ENCODE results near the gene CXCL12. TPM values are rescaled to one million over a fixed set of nuclear protein-coding genes. Genes with fewer than 3 reads are reported as not detected.

The CXCL12 gene
- total RNA-seq, 1 experiment from 2014 or later, result 0.82 TPM

DNA sequence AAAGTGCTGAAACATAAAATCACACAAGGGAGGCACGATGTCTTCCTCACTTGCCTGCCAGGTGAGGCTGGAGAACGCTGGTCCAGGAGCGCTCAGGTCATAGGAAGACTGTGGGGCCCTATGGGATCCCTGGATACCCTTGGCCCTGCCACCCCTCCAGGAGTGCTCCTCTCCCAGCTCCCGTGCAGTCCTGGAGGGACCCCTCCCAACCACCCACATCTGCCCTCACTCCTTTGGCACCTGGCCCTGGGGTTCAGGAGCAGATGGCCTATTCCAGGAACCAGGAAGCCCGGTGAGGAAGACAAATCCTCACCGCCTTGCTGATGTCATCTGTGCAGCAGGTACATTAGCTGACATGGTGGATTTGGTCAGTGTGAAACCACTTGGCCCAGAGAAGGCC is 3.7 kb upstream of the CXCL12 start:
- Histone ChIP-seq H3K36me3 (ENCODE audit: control insufficient read depth, insufficient read depth, low read length) (no peaks in the 10 kb centered on the region), H3K27me3 (ENCODE audit: control insufficient read depth, insufficient read depth, low read length) (peaks cover 12% of the 10 kb centered on the region; the same call in 1 of the 2 replicates), H3K27ac (ENCODE audit: low read length) (no peak overlapping the region), H3K4me1 (ENCODE audit: control insufficient read depth, insufficient read depth, low read length) (no peaks in the 10 kb centered on the region), H3K9me3 (ENCODE audit: control insufficient read depth, insufficient read depth, low read depth, low read length) (no peaks in the 10 kb centered on the region), H3K4me3 (ENCODE audit: low read depth in 2 of 2, low read length in 2 of 2) (no peak overlapping the region)
- in situ Hi-C loops (cut with HindIII; ENCODE audit: low pct_unique_long_range_greater_than_20kb, low sequenced_read_pairs), result no loop called here
- DNase-seq (ENCODE audit: low read depth, low spot score) (no peak), ATAC-seq (no peak)
- TF ChIP-seq TCF7L2 (IDR thresholded peaks at IDR 0.05; ENCODE audit: low read depth, low read length), result no peak
- TF ChIP-seq SIN3A (IDR thresholded peaks at IDR 0.05; ENCODE audit: borderline replicate concordance, insufficient read depth, low read depth, low read length), result no peak
- TF ChIP-seq, protein P1, sequence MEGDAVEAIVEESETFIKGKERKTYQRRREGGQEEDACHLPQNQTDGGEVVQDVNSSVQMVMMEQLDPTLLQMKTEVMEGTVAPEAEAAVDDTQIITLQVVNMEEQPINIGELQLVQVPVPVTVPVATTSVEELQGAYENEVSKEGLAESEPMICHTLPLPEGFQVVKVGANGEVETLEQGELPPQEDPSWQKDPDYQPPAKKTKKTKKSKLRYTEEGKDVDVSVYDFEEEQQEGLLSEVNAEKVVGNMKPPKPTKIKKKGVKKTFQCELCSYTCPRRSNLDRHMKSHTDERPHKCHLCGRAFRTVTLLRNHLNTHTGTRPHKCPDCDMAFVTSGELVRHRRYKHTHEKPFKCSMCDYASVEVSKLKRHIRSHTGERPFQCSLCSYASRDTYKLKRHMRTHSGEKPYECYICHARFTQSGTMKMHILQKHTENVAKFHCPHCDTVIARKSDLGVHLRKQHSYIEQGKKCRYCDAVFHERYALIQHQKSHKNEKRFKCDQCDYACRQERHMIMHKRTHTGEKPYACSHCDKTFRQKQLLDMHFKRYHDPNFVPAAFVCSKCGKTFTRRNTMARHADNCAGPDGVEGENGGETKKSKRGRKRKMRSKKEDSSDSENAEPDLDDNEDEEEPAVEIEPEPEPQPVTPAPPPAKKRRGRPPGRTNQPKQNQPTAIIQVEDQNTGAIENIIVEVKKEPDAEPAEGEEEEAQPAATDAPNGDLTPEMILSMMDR (IDR thresholded peaks at IDR 0.05), result no peak
- intact Hi-C loops (cut with micrococcal nuclease; ENCODE audit: unreplicated experiment), result loop anchor here (5.0 to 10.0 kb wide), 2 partner anchors 74 to 469 kb away; no protein-coding TSS in a partner anchor
- no TSS peak for BruUV-seq (replicated peaks)
- CTCF ChIA-PET, result no interaction called here
- POLR2A ChIA-PET, result no interaction called here

DNA sequence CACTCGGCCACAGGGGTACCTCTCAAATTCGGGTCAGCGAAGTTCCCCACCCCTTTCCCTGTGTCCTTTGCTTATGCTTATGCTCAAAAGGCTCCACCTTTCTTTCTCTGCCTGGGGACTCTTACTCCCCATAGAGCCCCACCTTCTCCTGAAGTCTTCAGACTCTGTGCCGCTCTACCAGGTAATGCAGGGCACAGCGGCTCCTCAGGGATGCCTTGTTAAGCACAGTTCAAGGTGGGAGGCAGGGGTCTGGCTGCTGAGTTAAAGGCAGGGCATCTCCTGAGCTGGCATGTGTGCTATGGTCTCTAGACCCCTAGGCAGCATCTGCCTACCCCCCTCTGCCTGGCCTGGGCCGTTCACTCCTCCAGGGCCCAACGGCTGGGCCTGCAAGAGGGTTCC is 3.0 kb upstream of the CXCL12 start:
- H3K9me3 ChIP-seq (ENCODE audit: control insufficient read depth, insufficient read depth, low read depth, low read length), result no peaks in the 10 kb centered on the region
- BruUV-seq (replicated peaks), result no TSS peak
- ATAC-seq, result no peak
- DNase-seq (ENCODE audit: low read depth, low spot score), result no peak
- ChIA-PET CTCF (no interaction called here), POLR2A (interaction anchor here (0.6 kb wide), 1 partner anchor 588 kb away, joined by 11 read pairs; no protein-coding TSS in a partner anchor)
- no peak overlapping the region for H3K4me3 ChIP-seq (ENCODE audit: low read depth in 2 of 2, low read length in 2 of 2)
- no peak for TF ChIP-seq SIN3A (IDR thresholded peaks at IDR 0.05; ENCODE audit: borderline replicate concordance, insufficient read depth, low read depth, low read length)
- in situ Hi-C loops (cut with HindIII; ENCODE audit: low pct_unique_long_range_greater_than_20kb, low sequenced_read_pairs), result no loop called here
- no peak overlapping the region for H3K27ac ChIP-seq (ENCODE audit: low read length)
- intact Hi-C loops (cut with micrococcal nuclease; ENCODE audit: unreplicated experiment), result loop anchor here (5.0 to 10.0 kb wide), 2 partner anchors 73 to 469 kb away; no protein-coding TSS in a partner anchor
- no peaks in the 10 kb centered on the region for H3K4me1 ChIP-seq (ENCODE audit: control insufficient read depth, insufficient read depth, low read length)
- H3K27me3 ChIP-seq (ENCODE audit: control insufficient read depth, insufficient read depth, low read length), result peaks cover 16% of the 10 kb centered on the region; the same call in 1 of the 2 replicates
- H3K36me3 ChIP-seq (ENCODE audit: control insufficient read depth, insufficient read depth, low read length), result no peaks in the 10 kb centered on the region

DNA sequence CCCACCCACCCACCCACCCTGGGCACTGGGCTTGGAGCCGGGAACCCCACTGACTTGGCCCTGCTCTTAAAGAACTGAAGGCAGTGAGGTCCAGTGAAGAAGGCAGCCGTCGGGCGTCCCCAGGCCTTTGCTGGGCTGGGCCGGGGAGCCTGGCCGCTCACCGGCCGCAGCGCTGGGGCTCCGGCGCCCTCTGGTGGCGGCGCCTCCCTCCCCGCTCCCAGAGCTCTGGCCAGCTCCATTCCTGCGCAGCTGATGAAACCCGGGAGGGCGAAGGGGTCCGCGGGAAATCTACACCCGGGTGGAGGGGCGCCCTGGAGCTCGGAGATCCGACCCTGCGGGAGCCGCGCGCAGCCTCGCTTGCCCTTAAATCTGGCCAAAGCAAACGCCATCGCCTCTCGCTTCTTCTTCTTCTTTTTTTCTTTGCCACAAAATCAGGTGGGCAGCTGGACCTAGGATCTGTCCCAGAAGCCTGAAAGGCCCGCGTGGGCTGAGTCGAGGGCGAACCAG is 1.7 kb upstream of the CXCL12 start:
- H3K9me3 ChIP-seq (ENCODE audit: control insufficient read depth, insufficient read depth, low read depth, low read length), result no peaks in the 10 kb centered on the region
- in situ Hi-C loops (cut with HindIII; ENCODE audit: low pct_unique_long_range_greater_than_20kb, low sequenced_read_pairs) (no loop called here), intact Hi-C loops (cut with micrococcal nuclease; ENCODE audit: unreplicated experiment) (loop anchor here (1.0 to 10.0 kb wide), 3 partner anchors 72 to 696 kb away; no protein-coding TSS in a partner anchor)
- TF ChIP-seq, protein P1 (IDR thresholded peaks at IDR 0.05), result peak; percentile 97
- no peak for TF ChIP-seq SIN3A (IDR thresholded peaks at IDR 0.05; ENCODE audit: borderline replicate concordance, insufficient read depth, low read depth, low read length)
- ChIA-PET POLR2A (no interaction called here), CTCF (interaction anchor here (0.8 to 1.6 kb wide), 3 partner anchors 501 to 696 kb away, joined by 3 to 5 read pairs (median 4); no protein-coding TSS in a partner anchor)
- no TSS peak for BruUV-seq (replicated peaks)
- H3K4me1 ChIP-seq (ENCODE audit: control insufficient read depth, insufficient read depth, low read length), result no peaks in the 10 kb centered on the region
- DNase-seq (ENCODE audit: low read depth, low spot score) (no peak), ATAC-seq (peak; percentile 93)
- H3K4me3 ChIP-seq (ENCODE audit: low read depth in 2 of 2, low read length in 2 of 2), result peak overlapping the region in 1 of 2 experiments; percentile 23; a peak in 1 of 4 replicates
- H3K27me3 ChIP-seq (ENCODE audit: control insufficient read depth, insufficient read depth, low read length), result peaks cover 21% of the 10 kb centered on the region; the same call in 1 of the 2 replicates
- H3K36me3 ChIP-seq (ENCODE audit: control insufficient read depth, insufficient read depth, low read length), result no peaks in the 10 kb centered on the region
- no peak overlapping the region for H3K27ac ChIP-seq (ENCODE audit: low read length)
